ENCODE measurements around the gene NOC4L.

Gene NOC4L

GRCh38 chr12:132170094-132170636, 25.9 kb downstream of the NOC4L start:
- no peak for DNase-seq (ENCODE audit: low spot score)

DNA sequence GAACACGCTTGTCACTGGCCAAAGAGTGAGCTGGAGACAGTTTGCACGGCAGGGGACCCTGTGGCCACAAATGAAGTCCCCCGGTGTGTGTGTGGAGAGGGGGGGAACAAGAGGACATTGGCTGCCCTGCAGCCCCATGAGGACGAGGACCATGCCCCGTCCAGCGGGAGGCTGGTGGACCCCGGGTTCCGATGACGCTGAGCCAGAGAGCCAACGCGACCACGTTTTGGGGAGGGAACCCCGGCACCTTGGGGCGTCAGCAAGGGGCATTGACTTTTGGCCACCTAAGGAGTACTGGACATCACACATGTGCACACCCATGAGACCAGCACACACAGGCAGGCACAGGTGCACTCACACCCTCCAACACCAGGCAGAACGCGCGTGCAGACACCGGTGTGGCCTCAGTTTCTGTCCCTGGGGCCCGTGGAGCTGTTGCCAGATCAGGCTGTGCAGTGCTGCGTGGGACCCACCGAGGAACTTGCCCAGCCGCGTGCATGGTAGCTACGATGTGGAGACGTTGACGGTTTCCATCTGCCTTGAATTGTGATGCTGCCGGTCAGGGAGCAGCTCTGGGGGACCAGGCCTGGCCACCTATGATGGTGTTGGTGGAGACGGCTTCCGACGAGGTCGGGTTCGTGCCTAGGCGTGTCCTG, 26.5 kb downstream of the NOC4L start:
- no peak for DNase-seq (ENCODE audit: low spot score)

GRCh38 chr12:132171293-132171967, 27.2 kb downstream of the NOC4L start:
- DNase-seq (ENCODE audit: low spot score), result no peak

- no peak for DNase-seq (ENCODE audit: low spot score)
Measured at GRCh38 chr12:132171968-132172521, 27.8 kb downstream of the NOC4L start.

- no peak for DNase-seq (ENCODE audit: low spot score)
Measured at GRCh38 chr12:132172619-132173018, 28.4 kb downstream of the NOC4L start.

- no peak for DNase-seq (ENCODE audit: low spot score)
Measured at GRCh38 chr12:132173135-132174014, 29.1 kb downstream of the NOC4L start.

DNA sequence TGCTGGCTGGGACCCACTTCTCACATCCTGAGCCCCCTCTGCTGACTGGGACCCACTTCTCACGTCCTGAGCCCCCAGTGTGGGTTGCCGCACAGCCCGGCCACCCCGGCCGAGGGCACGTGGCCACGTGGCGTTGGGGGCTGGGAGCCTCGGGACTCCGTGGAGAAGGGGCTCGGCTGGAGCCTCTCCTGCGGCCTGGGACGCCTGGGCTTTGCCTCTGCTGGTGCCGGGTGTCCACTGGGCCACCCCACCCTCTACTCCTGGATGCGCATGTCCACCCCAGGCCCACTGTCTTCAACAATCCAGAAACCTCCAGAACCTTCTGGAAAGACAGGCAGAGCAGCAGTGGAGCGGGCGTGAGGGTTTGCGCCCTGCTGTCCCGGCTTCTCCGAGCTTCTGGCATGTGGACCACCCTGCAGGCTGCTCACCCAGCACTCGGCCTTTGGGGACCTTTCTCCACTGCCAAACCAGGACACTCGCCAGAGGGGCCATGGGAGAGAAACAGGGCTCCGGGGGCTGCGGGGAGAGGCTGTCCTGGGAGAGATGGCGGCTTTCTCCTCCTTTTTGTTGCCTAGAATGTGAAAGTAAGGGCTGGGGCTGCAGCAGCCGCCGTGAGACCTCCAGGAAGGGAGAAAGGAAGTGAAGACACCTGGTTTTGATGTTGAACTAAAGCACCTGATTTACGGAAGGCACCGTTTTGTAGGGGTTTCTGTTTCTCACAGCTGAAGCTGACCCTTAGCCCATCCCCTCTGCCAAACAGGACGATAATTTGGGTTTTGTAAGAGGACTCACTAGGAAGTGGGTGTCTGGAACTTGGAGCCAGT, 30.0 kb downstream of the NOC4L start:
- no peak for DNase-seq (ENCODE audit: low spot score)

- no peak for DNase-seq (ENCODE audit: low spot score)
Measured at GRCh38 chr12:132174839-132175490, 30.7 kb downstream of the NOC4L start.

GRCh38 chr12:132175496-132176384, 31.5 kb downstream of the NOC4L start:
- DNase-seq (ENCODE audit: low spot score), result no peak

- no peak for DNase-seq (ENCODE audit: low spot score)
Measured at GRCh38 chr12:132176385-132176919, 32.2 kb downstream of the NOC4L start.

DNA sequence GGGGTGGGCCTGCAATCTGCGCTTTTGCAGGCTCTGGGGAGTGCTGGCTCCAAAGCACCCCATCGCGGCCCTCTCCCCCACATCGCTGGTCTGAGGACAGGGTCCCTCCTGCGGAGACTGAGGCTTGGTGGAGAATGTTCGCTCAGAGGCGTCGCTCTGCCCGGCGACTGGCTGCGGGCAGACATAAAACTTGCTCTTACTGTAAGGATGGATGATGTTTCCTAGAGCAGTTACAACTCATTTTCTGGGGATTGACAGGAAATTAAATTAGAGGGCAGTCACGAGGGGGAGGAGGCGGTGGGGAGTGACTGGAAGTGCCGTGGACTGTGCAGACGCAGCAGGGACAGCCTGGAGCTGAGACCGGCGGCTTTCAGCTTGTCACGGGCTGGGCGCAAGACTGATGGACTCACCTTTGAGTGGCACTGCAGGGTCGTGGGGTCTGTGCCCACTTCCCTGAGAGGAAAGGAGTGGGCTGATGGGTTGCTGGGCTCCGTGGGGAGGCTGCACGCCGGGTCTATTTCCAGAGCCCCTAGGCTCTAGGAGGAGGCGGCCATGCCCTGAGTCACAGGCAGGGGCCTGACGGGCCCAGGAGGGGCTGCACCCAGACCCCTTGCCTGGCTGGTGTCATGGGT, 32.8 kb downstream of the NOC4L start:
- no peak for DNase-seq (ENCODE audit: low spot score)

GRCh38 chr12:132178316-132178715, 34.1 kb downstream of the NOC4L start:
- no peak for DNase-seq (ENCODE audit: low spot score)

GRCh38 chr12:132178801-132179401, 34.6 kb downstream of the NOC4L start:
- DNase-seq (ENCODE audit: low spot score), result no peak

DNA sequence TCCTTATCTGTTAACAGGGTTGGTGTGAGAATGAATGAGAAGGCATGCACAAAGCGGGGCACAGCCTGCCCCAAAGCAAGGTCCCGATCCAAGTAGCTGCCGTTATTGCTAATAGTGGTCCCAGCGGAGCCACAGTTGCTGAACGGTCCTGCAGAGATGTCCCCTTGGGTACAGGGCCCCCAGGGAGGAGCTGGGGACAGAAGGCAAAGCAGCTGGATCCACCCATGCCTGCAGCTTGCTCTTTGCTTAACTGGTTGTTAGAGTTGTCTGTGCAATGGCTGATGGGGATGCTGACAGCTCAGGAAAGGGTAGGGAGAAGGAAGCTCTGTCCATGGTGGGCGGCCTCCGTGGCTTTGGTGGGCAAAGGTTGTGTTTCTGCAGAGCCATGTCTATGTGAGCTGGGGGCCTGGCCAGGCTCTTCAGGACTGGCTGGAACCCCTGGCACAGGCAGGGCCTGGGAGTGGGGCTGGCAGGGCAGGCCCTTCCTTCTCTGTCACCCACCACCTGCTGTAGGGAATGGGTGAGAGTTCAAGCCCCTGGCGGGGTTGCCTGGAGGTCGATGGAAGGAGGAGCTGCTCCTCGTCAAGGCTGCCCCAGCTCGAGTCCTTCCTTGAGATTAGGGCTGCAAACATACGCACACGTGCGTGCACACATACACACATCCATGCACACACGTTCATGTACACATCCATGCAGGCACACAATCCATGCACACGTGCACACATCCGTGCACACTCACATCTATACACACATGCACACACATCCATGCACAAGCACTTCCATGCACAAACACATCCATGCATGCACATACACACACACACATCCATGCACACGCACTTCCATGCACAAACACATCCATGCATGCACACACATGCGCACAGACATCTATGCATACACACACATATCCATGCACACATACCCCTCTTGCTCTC, 35.4 kb downstream of the NOC4L start:
- no peak for DNase-seq (ENCODE audit: low spot score)

GRCh38 chr12:132180648-132181546, 36.6 kb downstream of the NOC4L start:
- no peak for DNase-seq (ENCODE audit: low spot score)

GRCh38 chr12:132181570-132182200, 37.4 kb downstream of the NOC4L start:
- DNase-seq (ENCODE audit: low spot score), result no peak

Measured in left forelimb (tissue), 1 donor.